Medulla oblongata (tissue), 1 donor: ENCODE results near the gene DENND2C.
"Not testable (repeated sequence)": the region's sequence is repeated elsewhere in the genome, so short reads cannot be mapped to it uniquely, and the experiment has no call there.

Source experiments
- DNase-seq: peaks from one replicate; pipeline ENCODE4 v3.0.0-alpha.2; 2015; ENCODE audit errors: extremely low spot score

The DENND2C gene

GRCh38 chr1:114607223-114607622 is 62.6 kb downstream of the DENND2C start:
- no peak for DNase-seq

- DNase-seq: no peak
Measured at GRCh38 chr1:114597949-114598348, 71.9 kb downstream of the DENND2C start.

GRCh38 chr1:114595602-114596001 is 74.2 kb downstream of the DENND2C start:
- DNase-seq: no peak

GRCh38 chr1:114594046-114594445 is 75.8 kb downstream of the DENND2C start:
- DNase-seq: no peak

- no peak for DNase-seq
Measured at GRCh38 chr1:114589122-114589521, 80.7 kb downstream of the DENND2C start.

GRCh38 chr1:114588196-114588689 is 81.6 kb downstream of the DENND2C start:
- DNase-seq: no peak

- DNase-seq: no peak
Measured at GRCh38 chr1:114587203-114587991, 82.5 kb downstream of the DENND2C start.

- no peak for DNase-seq
Measured at GRCh38 chr1:114586513-114587047, 83.3 kb downstream of the DENND2C start.

GRCh38 chr1:114585231-114585630 is 84.6 kb downstream of the DENND2C start:
- no peak for DNase-seq

- peak; percentile 99 for DNase-seq
Measured at GRCh38 chr1:114581335-114582287, 88.2 kb downstream of the DENND2C start, which contains the start of gene BCAS2. Gene BCAS2 (minus strand): TSS chr1:114581615. CDS start chr1:114581591, 24 bp downstream.

- DNase-seq: no peak
Measured at GRCh38 chr1:114574365-114574764, 95.5 kb downstream of the DENND2C start.

GRCh38 chr1:114564141-114564540 is 105.7 kb downstream of the DENND2C start:
- peak; percentile 71 for DNase-seq

GRCh38 chr1:114562978-114563510 is 106.8 kb downstream of the DENND2C start:
- DNase-seq: not testable (repeated sequence)

- no peak for DNase-seq
Measured at GRCh38 chr1:114561333-114561732, 108.5 kb downstream of the DENND2C start.

GRCh38 chr1:114559356-114559755 is 110.5 kb downstream of the DENND2C start:
- no peak for DNase-seq

GRCh38 chr1:114558544-114558943 is 111.3 kb downstream of the DENND2C start:
- DNase-seq: no peak

GRCh38 chr1:114554577-114554976 is 115.3 kb downstream of the DENND2C start:
- no peak for DNase-seq

- no peak for DNase-seq
Measured at GRCh38 chr1:114552106-114552639, 117.7 kb downstream of the DENND2C start.

- no peak for DNase-seq
Measured at GRCh38 chr1:114551400-114551799, 118.4 kb downstream of the DENND2C start.

- DNase-seq: no peak
Measured at GRCh38 chr1:114550336-114550735, 119.5 kb downstream of the DENND2C start.

GRCh38 chr1:114549137-114549536 is 120.7 kb downstream of the DENND2C start:
- no peak for DNase-seq
